Liver (tissue), 9 donors: ENCODE results near the gene EPB42. TPM values are rescaled to one million over a fixed set of nuclear protein-coding genes. Genes with fewer than 3 reads are reported as not detected.

Source experiments
- DNase-seq: peaks from one replicate; pipeline ENCODE4 v3.0.0-alpha.2; 2017; ENCODE audit warnings: low spot score
- H3K27ac ChIP-seq, 2 donors: one replicate each; pipeline ENCODE4 v1.7.0; 2013; ENCODE audit warnings: inconsistent platforms in 2 of 2, low read length in 2 of 2, control low read depth in 1 of 2, low read depth in 1 of 2, mild to moderate bottlenecking in 1 of 2
- H3K27me3 ChIP-seq, 4 donors: one replicate each; pipeline versions ENCODE4 v1.6.1 to v1.7.0; 2013; ENCODE audit warnings: low read length in 3 of 4, inconsistent platforms in 1 of 4, mild to moderate bottlenecking in 1 of 4, moderate library complexity in 1 of 4; ENCODE audit not compliant: control insufficient read depth in 4 of 4, insufficient read depth in 4 of 4
- H3K36me3 ChIP-seq, 4 donors: one replicate each; pipeline versions ENCODE4 v1.6.1 to v1.7.0; 2013; ENCODE audit warnings: low read length in 3 of 4, mild to moderate bottlenecking in 3 of 4, low read depth in 1 of 4, moderate library complexity in 1 of 4; ENCODE audit not compliant: control insufficient read depth in 4 of 4, insufficient read depth in 3 of 4
- H3K4me1 ChIP-seq, 4 donors: one replicate each; pipeline versions ENCODE4 v1.6.1 to v1.7.0; 2013; ENCODE audit warnings: low read length in 3 of 4, mild to moderate bottlenecking in 3 of 4, moderate library complexity in 1 of 4; ENCODE audit not compliant: control insufficient read depth in 4 of 4, insufficient read depth in 4 of 4
- H3K4me3 ChIP-seq, 3 donors: one replicate each; pipeline versions ENCODE4 v1.6.1 to v1.7.0; 2013; ENCODE audit warnings: low read length in 3 of 3, control low read depth in 1 of 3, low read depth in 1 of 3, mild to moderate bottlenecking in 1 of 3
- H3K9ac ChIP-seq, 2 donors: one replicate each; pipeline ENCODE4 v1.7.0; 2013; ENCODE audit warnings: low read length in 2 of 2, mild to moderate bottlenecking in 2 of 2, moderate library complexity in 2 of 2, control low read depth in 1 of 2, low read depth in 1 of 2
- H3K9me3 ChIP-seq, 4 donors: one replicate each; pipeline versions ENCODE4 v1.6.1 to v1.7.0; 2013; ENCODE audit warnings: low read length in 3 of 4; ENCODE audit not compliant: control insufficient read depth in 4 of 4
- FOXA2 ChIP-seq: IDR thresholded peaks from 2 replicates; pipeline ENCODE4 v1.6.1; 2016; ENCODE audit warnings: antibody characterized with exemption
- GABPA ChIP-seq, 2 donors: IDR thresholded peaks in 1 of 2; conservative IDR thresholded peaks in 1 of 2; 2 replicates each; pipeline ENCODE4 v1.6.1; 2016; ENCODE audit warnings: antibody characterized with exemption in 2 of 2, mild to moderate bottlenecking in 1 of 2, moderate library complexity in 1 of 2
- HNF4A ChIP-seq, 2 donors: conservative IDR thresholded peaks; 2 replicates each; pipeline ENCODE4 v1.6.1; 2016; ENCODE audit warnings: antibody characterized with exemption in 2 of 2, mild to moderate bottlenecking in 2 of 2
- JUND ChIP-seq, 2 donors: IDR thresholded peaks; 2 replicates each; pipeline ENCODE4 v1.6.1; 2016; ENCODE audit warnings: antibody characterized with exemption in 2 of 2
- RAD21 ChIP-seq, 2 donors: IDR thresholded peaks; 2 replicates each; pipeline ENCODE4 v1.6.1; 2016; ENCODE audit warnings: antibody characterized with exemption in 2 of 2, mild to moderate bottlenecking in 2 of 2
- RXRA ChIP-seq, 2 donors: IDR thresholded peaks; 2 replicates each; pipeline ENCODE4 v1.6.1; 2017 to 2018; ENCODE audit warnings: antibody characterized with exemption in 2 of 2, mild to moderate bottlenecking in 1 of 2
- SP1 ChIP-seq: IDR thresholded peaks from 2 replicates; pipeline ENCODE4 v1.6.1; 2018; ENCODE audit warnings: antibody characterized with exemption, mild to moderate bottlenecking
- YY1 ChIP-seq: IDR thresholded peaks from 2 replicates; pipeline ENCODE4 v1.6.1; 2016; ENCODE audit warnings: antibody characterized with exemption, mild to moderate bottlenecking
- WGBS: extraction: QIAGEN DNeasy Blood & Tissue Kit; methylation state at CpG from one replicate; pipeline ENCODE4 v1.1.7; 2013; 5-methylcytosine and 5-hydroxymethylcytosine counted together
- polyA plus RNA-seq, 2 donors: library from polyadenylated mRNA; stranded (reverse) in 1 of 2; unstranded in 1 of 2; fragments of 200-250 nt in 1 of 2; fragments of >200 nt in 1 of 2; fragmentation: Nextera tagmentation in 1 of 2; extraction: Ambion mirVana in 1 of 2; gene quantifications; one replicate each; pipeline versions ENCODE4 v1.2.1 to v1.2.3, GENCODE V29; 2013 to 2015
- total RNA-seq, 2 donors: library from RNA; depleted of rRNA; stranded (reverse); fragments of >200 nt; gene quantifications; one replicate each; pipeline ENCODE4 v1.2.3, GENCODE V29; 2014
- TF ChIP-seq, protein P1 (sequence below): IDR thresholded peaks from 2 replicates; pipeline ENCODE4 v1.6.1; 2016; ENCODE audit warnings: antibody characterized with exemption
- TF ChIP-seq, protein P2 (sequence below): fragments of 150-350 bp; IDR thresholded peaks from 2 replicates; pipeline ENCODE4 v1.5.1; 2017; ENCODE audit warnings: improper control_type of control experiment, low read depth, low read length; ENCODE audit not compliant: missing input control
- TF ChIP-seq, protein P3 (sequence below): IDR thresholded peaks from 2 replicates; pipeline ENCODE4 v1.6.1; 2016; ENCODE audit warnings: antibody characterized with exemption
- TF ChIP-seq, protein P4 (sequence below): IDR thresholded peaks from 2 replicates; pipeline ENCODE4 v1.6.1; 2016; ENCODE audit warnings: antibody characterized with exemption
- donor health status: healthy.
- donor health status: healthy.
- donor health status: healthy.
- donor health status: healthy.
- donor health status: healthy.

The EPB42 gene
- total and polyA plus RNA-seq, 4 donors = 0.02 to 247 TPM; not detected in 2

DNA sequence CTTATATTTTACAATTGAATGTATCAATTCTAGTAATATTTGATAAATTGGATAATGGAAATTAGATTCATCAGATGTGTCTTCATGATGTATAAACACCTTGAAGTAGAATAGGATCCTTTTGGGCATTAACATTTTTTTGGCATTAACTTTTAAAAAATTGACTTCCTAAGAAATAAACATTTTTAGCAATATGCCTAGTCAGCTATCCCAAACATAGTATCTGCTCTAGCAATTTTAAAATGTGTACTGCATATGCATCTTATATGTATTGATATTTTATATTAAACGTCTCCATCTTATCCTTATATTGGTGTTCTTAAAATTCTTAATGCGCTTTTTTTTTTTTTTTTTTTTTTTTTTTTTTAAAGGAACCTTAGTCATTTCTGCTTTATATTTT, 27.1 kb downstream of the EPB42 start (continued):
- TF ChIP-seq, protein P1, sequence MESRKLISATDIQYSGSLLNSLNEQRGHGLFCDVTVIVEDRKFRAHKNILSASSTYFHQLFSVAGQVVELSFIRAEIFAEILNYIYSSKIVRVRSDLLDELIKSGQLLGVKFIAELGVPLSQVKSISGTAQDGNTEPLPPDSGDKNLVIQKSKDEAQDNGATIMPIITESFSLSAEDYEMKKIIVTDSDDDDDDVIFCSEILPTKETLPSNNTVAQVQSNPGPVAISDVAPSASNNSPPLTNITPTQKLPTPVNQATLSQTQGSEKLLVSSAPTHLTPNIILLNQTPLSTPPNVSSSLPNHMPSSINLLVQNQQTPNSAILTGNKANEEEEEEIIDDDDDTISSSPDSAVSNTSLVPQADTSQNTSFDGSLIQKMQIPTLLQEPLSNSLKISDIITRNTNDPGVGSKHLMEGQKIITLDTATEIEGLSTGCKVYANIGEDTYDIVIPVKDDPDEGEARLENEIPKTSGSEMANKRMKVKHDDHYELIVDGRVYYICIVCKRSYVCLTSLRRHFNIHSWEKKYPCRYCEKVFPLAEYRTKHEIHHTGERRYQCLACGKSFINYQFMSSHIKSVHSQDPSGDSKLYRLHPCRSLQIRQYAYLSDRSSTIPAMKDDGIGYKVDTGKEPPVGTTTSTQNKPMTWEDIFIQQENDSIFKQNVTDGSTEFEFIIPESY = no peak
- TF ChIP-seq SP1 = no peak

DNA sequence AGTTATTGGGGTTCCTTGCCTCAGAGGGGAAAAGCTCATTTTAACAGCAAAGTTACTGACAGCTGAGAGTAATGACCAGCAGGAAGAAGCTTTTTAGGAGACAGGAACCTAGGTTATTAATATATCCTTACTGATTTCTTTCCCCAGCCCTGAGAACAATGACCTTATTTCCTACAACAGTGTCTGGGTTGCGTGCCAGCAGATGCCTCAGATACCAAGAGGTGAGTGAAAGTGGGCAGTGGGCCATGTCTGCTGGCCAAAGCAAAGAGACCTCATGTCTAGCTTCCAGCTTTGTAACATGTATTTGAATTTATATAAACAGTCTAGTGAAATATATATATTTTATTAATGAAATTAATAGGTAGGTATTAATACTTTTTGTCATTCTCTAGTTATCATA, 30.6 kb downstream of the EPB42 start:
- H3K4me1 ChIP-seq = peaks cover 0 to 17% (median 11%) of the 10 kb centered on the region in 4 donors
- peaks cover 9 to 49% (median 47%) of the 10 kb centered on the region in 4 donors for H3K36me3 ChIP-seq
- no peak for TF ChIP-seq RXRA (IDR thresholded peaks at IDR 0.05)
- no peak for TF ChIP-seq RAD21 (IDR thresholded peaks at IDR 0.05)
- TF ChIP-seq, protein P2, sequence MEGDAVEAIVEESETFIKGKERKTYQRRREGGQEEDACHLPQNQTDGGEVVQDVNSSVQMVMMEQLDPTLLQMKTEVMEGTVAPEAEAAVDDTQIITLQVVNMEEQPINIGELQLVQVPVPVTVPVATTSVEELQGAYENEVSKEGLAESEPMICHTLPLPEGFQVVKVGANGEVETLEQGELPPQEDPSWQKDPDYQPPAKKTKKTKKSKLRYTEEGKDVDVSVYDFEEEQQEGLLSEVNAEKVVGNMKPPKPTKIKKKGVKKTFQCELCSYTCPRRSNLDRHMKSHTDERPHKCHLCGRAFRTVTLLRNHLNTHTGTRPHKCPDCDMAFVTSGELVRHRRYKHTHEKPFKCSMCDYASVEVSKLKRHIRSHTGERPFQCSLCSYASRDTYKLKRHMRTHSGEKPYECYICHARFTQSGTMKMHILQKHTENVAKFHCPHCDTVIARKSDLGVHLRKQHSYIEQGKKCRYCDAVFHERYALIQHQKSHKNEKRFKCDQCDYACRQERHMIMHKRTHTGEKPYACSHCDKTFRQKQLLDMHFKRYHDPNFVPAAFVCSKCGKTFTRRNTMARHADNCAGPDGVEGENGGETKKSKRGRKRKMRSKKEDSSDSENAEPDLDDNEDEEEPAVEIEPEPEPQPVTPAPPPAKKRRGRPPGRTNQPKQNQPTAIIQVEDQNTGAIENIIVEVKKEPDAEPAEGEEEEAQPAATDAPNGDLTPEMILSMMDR = no peak
- TF ChIP-seq YY1 = no peak
- TF ChIP-seq JUND (IDR thresholded peaks at IDR 0.05) = no peak
- TF ChIP-seq, protein P3, sequence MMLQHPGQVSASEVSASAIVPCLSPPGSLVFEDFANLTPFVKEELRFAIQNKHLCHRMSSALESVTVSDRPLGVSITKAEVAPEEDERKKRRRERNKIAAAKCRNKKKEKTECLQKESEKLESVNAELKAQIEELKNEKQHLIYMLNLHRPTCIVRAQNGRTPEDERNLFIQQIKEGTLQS = no peak
- TF ChIP-seq, protein P1 = no peak
- no peak for TF ChIP-seq HNF4A (conservative IDR thresholded peaks at IDR 0.05)
- no peaks in the 10 kb centered on the region for H3K9me3 ChIP-seq
- no peaks in the 10 kb centered on the region for H3K27me3 ChIP-seq
- no peak for DNase-seq
- no peak overlapping the region for H3K27ac ChIP-seq
- H3K9ac ChIP-seq = no peak overlapping the region
- 66% methylated on average over 1 of the region's 1 CpG for WGBS
- H3K4me3 ChIP-seq = no peak overlapping the region

DNA sequence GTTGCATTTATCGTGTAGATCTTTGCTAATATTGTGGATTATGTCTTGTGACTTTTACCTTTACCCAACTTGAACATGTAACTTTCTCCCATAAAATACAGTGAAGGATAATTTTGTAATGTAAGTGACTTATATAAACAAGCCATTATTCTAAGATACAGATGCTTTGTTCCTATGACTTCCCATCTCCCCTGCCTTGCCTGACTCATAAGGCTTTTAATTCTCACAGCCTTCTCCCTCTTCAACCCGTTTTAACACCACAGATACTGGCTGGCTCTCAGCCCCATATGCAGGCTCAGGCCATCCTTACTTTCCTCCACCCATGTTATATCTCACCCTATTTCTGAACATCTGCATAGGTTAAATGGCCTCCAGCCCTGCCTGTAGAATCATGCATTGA, 31.5 kb downstream of the EPB42 start:
- H3K4me1 ChIP-seq = peaks cover 0 to 17% (median 11%) of the 10 kb centered on the region in 4 donors
- H3K27ac ChIP-seq = no peak overlapping the region
- WGBS = 94% methylated on average over 2 of the region's 2 CpGs
- peaks cover 5 to 42% (median 40%) of the 10 kb centered on the region in 4 donors for H3K36me3 ChIP-seq
- no peak overlapping the region for H3K9ac ChIP-seq
- H3K9me3 ChIP-seq = no peaks in the 10 kb centered on the region
- TF ChIP-seq HNF4A (conservative IDR thresholded peaks at IDR 0.05) = no peak
- no peak for TF ChIP-seq FOXA2
- TF ChIP-seq SP1 = no peak
- TF ChIP-seq, protein P2 = no peak
- no peak for TF ChIP-seq JUND (IDR thresholded peaks at IDR 0.05)
- TF ChIP-seq, protein P4, sequence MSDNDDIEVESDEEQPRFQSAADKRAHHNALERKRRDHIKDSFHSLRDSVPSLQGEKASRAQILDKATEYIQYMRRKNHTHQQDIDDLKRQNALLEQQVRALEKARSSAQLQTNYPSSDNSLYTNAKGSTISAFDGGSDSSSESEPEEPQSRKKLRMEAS = no peak
- no peak for TF ChIP-seq GABPA (IDR thresholded peaks at IDR 0.05 in 1 of 2, conservative IDR thresholded peaks at IDR 0.05 in 1 of 2)
- DNase-seq = no peak
- no peaks in the 10 kb centered on the region for H3K27me3 ChIP-seq
- H3K4me3 ChIP-seq = no peak overlapping the region
